NOMO-1 treated with dmso at 0.1 percent for 144 hours (cell line): ENCODE measurements around the gene SNAP25.

Experiments used
- DNase-seq: peaks from one replicate; lab custom pipeline; 2025; ENCODE audit not compliant: unreplicated experiment; lab: John Stamatoyannopoulos, UW

The SNAP25 gene

GRCh38 chr20:10300582-10301446 is 82.2 kb downstream of the SNAP25 start:
- DNase-seq, result peak; percentile 36

DNA sequence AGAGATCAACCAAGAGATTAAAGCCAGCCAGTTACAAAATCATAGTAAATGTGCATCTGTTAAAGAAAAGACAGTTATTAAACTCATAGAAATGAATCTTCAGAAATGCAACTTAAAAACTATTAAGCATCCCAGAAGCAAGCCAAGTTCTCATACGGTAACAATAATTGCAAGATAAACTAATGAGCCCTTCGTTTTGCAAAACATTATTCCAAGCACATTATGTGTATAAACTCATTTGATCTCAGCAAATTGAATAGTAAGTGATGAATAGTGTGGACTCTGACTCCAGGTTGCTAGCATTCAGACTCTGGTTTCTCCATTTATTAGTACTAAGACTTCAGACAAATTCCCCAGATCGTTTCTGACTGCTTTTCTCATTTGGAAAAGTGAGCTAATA is 85.2 kb downstream of the SNAP25 start:
- no peak for DNase-seq

GRCh38 chr20:10304471-10305046 is 85.9 kb downstream of the SNAP25 start:
- no peak for DNase-seq

- DNase-seq, result no peak
Observed at GRCh38 chr20:10306440-10307358, 88.1 kb downstream of the SNAP25 start.

GRCh38 chr20:10307359-10307735 is 88.7 kb downstream of the SNAP25 start:
- no peak for DNase-seq

GRCh38 chr20:10308652-10309051 is 90.0 kb downstream of the SNAP25 start:
- no peak for DNase-seq

DNA sequence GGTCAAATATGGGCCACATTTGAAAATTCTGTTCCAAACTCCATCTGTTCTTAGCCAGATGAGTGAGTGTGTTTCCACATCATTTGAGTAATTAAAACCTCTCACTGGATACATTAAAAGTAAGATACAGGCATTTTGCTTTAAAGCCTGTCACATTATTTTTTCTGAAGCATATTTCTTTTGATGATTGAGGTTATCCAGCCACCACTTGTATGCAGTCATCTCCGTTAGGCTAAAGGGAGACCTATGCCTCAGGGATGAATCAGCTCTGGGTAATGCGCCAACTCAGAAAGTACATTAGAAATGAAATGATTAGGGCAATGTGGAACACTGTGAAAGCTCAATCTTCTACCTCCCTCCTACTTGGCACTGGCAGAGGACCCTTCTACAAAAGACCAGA is 90.7 kb downstream of the SNAP25 start:
- no peak for DNase-seq

GRCh38 chr20:10312111-10312510 is 93.5 kb downstream of the SNAP25 start:
- no peak for DNase-seq

DNA sequence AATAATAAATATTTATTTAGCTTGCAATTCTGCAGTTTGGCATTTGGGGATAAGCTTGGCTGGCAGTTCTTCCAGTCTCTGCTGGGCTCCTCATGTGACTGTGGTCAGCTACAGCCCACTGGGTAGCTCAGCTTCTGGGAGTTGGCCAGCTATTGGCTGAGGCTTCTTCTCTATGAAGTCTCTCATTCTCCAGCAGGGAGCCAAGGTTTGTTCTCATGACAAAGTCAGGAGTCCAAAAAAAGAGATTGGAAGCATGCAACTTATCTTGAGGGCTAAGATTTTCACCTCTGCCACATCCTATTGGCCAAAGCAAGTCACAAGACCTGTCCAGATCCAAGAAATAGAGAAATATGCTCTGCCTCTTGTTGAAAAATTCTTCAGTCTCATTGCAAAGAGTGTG is 94.6 kb downstream of the SNAP25 start:
- DNase-seq, result no peak

DNA sequence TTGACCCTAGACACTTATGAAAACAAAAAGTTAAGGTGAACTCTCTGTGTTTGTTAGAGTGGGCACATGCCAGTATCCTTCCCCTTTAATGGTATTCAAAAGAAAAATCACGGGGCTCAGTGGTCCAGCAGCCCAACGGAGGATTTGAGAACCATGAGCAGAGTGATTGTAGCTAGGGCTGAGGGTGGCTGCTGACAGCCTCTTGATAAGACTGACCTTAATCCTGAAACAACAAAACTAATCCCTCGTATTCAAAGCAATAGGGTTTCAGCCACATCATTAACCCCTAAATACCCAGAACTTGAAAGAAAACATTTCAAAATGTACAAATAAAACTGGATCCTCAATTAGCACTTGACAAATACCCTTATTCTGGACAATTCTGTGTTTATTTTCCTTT is 95.1 kb downstream of the SNAP25 start:
- DNase-seq, result no peak

DNA sequence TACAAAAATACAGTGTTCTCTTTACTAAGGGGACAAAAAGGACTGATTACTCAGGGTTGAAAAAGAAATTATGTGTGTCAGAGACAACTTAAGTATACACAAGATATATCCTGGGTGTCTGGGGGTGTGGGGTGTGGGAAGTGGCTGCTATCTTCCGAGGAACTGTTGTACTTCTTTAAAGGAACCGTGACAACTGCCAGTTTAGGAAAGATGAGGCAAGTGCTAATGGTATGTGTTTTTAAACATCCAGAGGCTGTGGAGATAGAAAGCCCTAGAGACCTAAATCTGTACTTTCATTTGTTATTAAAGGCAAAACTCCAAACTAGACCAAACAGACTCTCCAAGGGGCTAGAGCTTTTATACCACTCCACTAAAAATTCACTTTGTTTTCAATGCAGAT is 95.6 kb downstream of the SNAP25 start:
- DNase-seq, result no peak

GRCh38 chr20:10315138-10315537 is 96.5 kb downstream of the SNAP25 start:
- no peak for DNase-seq

DNA sequence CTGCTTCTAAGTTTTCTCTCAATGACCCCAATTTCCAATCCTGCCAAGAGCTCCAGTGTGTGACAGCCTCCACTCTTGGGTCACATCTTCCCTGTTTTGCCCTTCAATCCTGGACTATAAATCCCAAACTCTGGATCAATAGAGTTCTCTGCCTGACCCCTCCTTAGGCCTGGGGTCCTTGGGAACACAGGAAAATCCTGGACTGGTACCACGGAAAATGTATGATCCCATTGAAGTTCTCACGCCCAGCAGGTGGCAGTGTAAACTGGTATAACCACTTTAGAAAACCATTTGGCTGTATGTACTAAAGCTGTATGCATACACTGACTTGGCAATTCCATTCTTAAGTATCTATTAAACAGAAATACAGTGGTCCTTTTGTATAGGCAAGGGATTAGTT is 98.0 kb downstream of the SNAP25 start:
- DNase-seq, result no peak

DNA sequence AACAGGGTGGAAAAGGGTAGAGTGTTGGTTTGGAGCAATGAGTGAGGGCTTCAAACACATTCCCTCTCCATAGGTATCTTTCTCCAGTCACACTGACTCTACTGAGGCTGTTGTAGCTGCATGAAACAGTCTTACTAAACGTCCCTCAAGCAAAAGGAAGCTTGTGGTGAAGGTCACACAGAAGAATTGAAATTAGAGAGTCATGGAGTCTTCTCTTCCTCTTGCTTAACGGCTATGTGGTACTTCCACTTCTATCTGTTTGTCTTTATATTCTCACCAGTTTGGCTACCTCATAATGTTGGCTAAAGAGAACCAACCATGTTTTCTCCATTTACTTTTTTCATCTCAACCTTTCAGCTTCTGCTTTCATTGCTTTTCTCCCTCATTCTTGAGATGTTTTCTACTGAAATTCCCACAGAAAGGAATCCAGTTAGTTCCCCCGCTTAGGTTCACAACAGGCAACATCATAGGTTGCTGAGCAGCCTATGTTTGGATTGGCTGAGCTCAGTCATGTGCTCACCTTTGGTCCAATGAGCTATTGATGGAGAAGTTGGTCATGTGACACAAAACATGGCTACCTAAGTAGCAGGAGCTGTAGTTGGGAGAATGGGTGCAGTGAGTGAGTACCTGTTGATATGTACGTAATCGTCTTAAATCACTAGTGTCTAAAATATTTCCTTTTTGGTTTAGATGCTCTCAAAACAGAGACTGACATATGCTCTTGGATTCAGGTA is 99.8 kb downstream of the SNAP25 start:
- DNase-seq, result peak; percentile 21

GRCh38 chr20:10319855-10320254 is 101.2 kb downstream of the SNAP25 start:
- DNase-seq, result no peak

- DNase-seq, result no peak
Observed at GRCh38 chr20:10321138-10321717, 102.6 kb downstream of the SNAP25 start.

DNA sequence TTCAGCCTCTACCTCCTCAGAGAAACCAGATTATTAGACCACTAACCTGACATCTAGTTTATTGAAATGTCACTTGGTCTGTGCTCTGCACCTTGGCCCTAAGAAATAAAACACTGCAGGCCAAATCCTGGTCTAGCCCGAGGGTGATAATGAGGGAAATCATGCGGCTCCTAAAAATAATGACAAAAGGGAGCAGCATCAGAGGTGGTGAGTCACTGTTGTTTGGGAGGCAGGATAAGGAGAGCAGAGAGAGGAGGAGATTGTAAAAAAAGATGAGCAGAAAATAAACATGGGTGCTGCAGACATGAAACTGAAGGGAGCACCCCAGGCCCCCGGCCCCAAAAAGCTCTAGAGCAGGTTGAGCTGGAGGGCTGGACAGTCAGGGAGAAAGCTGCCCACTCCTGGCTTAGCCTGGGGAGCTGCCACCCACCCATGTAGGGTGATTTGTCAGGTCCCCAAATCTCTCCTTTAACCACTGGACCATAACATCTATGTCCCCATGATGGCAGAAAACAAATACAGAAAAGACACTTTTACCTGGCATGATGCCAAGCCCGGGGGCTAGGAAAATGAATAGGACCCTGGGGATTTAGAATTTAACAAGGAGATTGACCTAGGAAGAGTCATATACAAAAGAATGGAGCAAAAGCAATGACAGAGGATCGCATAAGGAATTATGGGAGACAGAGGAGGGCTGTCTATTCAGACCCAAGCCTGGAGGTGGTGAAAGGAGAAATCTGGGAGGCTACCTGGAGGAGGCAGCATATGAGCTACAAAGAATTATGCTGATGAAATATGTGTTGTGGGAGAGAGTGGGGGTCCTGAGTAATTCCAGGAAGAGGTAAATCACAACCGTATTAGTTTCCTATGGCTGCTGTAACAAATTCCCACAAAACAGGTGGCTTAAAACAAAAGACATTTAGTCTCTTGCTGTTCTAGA is 103.7 kb downstream of the SNAP25 start:
- DNase-seq, result no peak

DNA sequence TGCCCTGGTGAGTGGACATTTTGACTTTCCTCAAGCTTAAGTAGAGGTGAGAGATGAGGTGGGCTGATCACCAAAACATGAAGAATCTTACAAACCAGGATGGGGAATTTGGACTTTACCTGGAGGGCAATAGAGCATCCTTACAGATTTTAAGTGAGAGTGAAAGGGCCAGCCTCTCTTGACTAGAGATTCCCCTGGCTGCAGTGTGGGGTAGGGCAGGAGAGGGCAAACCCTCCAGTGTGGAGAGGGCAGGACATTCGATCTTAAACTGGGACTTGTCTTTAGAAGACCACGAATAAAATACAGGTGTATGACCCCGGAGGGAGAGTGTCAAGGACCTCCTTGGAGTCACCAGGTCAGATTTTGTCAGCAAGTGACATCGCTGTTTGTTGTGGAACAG is 105.1 kb downstream of the SNAP25 start:
- no peak for DNase-seq

GRCh38 chr20:10324198-10324847 is 105.7 kb downstream of the SNAP25 start:
- no peak for DNase-seq
